Right lobe of liver (tissue), 6 donors: ENCODE data around the gene SNF8. TPM values are rescaled to one million over a fixed set of nuclear protein-coding genes. Genes with fewer than 3 reads are reported as not detected.
A peak's percentile ranks its signal among the peaks of the same experiment; 100 is the strongest.

Experiments used
- ATAC-seq, 4 donors: fragments of 200-7000 bp; cut with Tn5 transposase; one replicate each; pipeline ENCODE4 v1.9.1; 2020; ENCODE audit warnings: mild to moderate bottlenecking in 4 of 4, moderate library complexity in 4 of 4
- DNase-seq, 3 donors: peaks; one replicate each; pipeline ENCODE4 v3.0.0-alpha.2; 2020
- H3K27ac ChIP-seq, 3 donors: fragments of 200-600 bp; one replicate each; pipeline ENCODE4 v1.8.0; 2022
- H3K27me3 ChIP-seq, 2 donors: fragments of 200-600 bp; one replicate each; pipeline ENCODE4 v1.8.0; 2022
- H3K36me3 ChIP-seq, 4 donors: fragments of 200-600 bp; sonication (generic) in 1 of 4; one replicate each; pipeline versions ENCODE4 v1.5.1 to v1.8.0; 2017 to 2022; ENCODE audit warnings: control low read depth in 1 of 4
- H3K4me1 ChIP-seq, 4 donors: fragments of 200-600 bp; sonication (generic) in 1 of 4; one replicate each; pipeline versions ENCODE4 v1.5.1 to v1.8.0; 2017 to 2022; ENCODE audit warnings: control low read depth in 1 of 4
- H3K4me3 ChIP-seq, 3 donors: fragments of 200-600 bp; one replicate each; pipeline ENCODE4 v1.8.0; 2022
- H3K9me3 ChIP-seq, 4 donors: fragments of 200-600 bp; sonication (generic) in 1 of 4; one replicate each; pipeline versions ENCODE4 v1.5.1 to v1.8.0; 2017 to 2022; ENCODE audit warnings: control low read depth in 1 of 4
- CTCF ChIP-seq, 4 donors: fragments of 200-600 bp in 3 of 4; fragments of 450-650 bp in 1 of 4; IDR thresholded peaks; one replicate each; pipeline versions ENCODE4 v1.5.1 to v1.8.0; 2016 to 2022; ENCODE audit warnings: antibody characterized with exemption in 4 of 4, mild to moderate bottlenecking in 2 of 4
- POLR2A ChIP-seq: fragments of 450-650 bp; IDR thresholded peaks from one replicate; pipeline ENCODE4 v1.6.1; 2017; ENCODE audit warnings: antibody characterized with exemption, mild to moderate bottlenecking
- WGBS: methylation state at CpG from one replicate; pipeline ENCODE4 v1.1.6; 2018; ENCODE audit warnings: low coverage, low lambda C conversion rate; ENCODE audit not compliant: insufficient coverage; ENCODE audit errors: missing lambda C conversion rate; 5-methylcytosine and 5-hydroxymethylcytosine counted together
- intact Hi-C, 2 donors: fragments of 100-400 bp; cut with DNase I; formaldehyde crosslinking; loops; one replicate each; pipeline versions ENCODE4 v1.11.2 to v1.14.1; 2022
- total RNA-seq, 6 experiments: library from RNA; depleted of rRNA in 2 of 6; stranded (reverse); fragments of >200 nt in 2 of 6; fragmentation: NEBNext Ultra II Directional in 3 of 6; extraction: Animal tissue kit (Norgen Biotek cat#: 25700) in 3 of 6; gene quantifications; one replicate each; pipeline versions ENCODE4 v1.1.0 to v1.2.4, GENCODE V29; 2016 to 2023
- donor health status: DM: no; HTN: yes; CAD: no.
- donor health status: DM: no; HTN: no; CAD: no.
- donor health status: DM: no; HTN: no; CAD: no.
- donor health status: DM: no; HTN: yes; CAD: no.
- donor health status: DM: no; HTN: yes; CAD: no.

SNF8 gene
- total RNA-seq, 6 experiments from 2014 or later = 35.8 to 62.9 (median 47.5) TPM

- no peak overlapping the region for H3K27ac ChIP-seq
- no peaks in the 10 kb centered on the region for H3K36me3 ChIP-seq
- no peaks in the 10 kb centered on the region for H3K4me1 ChIP-seq
- intact Hi-C loops = loop anchor here in 1 of 2 donors (10.0 kb wide), 1 partner anchor 59 kb away; no protein-coding TSS in a partner anchor
- ATAC-seq (no peak), DNase-seq (no peak)
- WGBS = 44% methylated on average over 3 of the region's 3 CpGs
- no peaks in the 10 kb centered on the region for H3K27me3 ChIP-seq
- TF ChIP-seq CTCF (IDR thresholded peaks at IDR 0.05) = no peak
- TF ChIP-seq POLR2A = no peak
- no peak overlapping the region for H3K4me3 ChIP-seq
- H3K9me3 ChIP-seq = no peaks in the 10 kb centered on the region
Observed at GRCh38 chr17:48973806-48974205, 29.2 kb upstream of the SNF8 start.

DNA sequence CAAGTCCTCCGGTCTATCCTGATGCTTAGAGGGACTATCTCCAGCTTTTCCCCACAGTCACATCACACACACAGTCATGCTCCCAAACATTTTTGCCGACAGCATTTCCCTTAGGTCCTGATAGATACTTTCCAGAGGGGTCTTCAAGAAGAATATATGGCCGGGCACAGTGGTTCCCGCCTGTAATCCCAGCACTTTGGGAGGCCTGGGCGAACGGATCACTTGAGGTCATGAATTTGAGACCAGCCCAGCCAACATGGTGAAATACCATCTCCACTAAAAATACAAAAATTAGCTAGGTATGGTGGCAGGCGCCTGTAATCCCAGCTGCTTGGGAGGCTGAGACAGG lies 28.1 kb upstream of the SNF8 start:
- H3K4me3 ChIP-seq = no peak overlapping the region
- DNase-seq (no peak), ATAC-seq (no peak)
- TF ChIP-seq CTCF (IDR thresholded peaks at IDR 0.05) = no peak
- TF ChIP-seq POLR2A = no peak
- 63% methylated on average over 7 of the region's 7 CpGs for WGBS
- H3K4me1 ChIP-seq = no peaks in the 10 kb centered on the region
- no peaks in the 10 kb centered on the region for H3K36me3 ChIP-seq
- H3K27ac ChIP-seq = no peak overlapping the region
- intact Hi-C loops = loop anchor here in 1 of 2 donors (10.0 kb wide), 1 partner anchor 58 kb away; no protein-coding TSS in a partner anchor
- H3K27me3 ChIP-seq = no peaks in the 10 kb centered on the region
- no peaks in the 10 kb centered on the region for H3K9me3 ChIP-seq

DNA sequence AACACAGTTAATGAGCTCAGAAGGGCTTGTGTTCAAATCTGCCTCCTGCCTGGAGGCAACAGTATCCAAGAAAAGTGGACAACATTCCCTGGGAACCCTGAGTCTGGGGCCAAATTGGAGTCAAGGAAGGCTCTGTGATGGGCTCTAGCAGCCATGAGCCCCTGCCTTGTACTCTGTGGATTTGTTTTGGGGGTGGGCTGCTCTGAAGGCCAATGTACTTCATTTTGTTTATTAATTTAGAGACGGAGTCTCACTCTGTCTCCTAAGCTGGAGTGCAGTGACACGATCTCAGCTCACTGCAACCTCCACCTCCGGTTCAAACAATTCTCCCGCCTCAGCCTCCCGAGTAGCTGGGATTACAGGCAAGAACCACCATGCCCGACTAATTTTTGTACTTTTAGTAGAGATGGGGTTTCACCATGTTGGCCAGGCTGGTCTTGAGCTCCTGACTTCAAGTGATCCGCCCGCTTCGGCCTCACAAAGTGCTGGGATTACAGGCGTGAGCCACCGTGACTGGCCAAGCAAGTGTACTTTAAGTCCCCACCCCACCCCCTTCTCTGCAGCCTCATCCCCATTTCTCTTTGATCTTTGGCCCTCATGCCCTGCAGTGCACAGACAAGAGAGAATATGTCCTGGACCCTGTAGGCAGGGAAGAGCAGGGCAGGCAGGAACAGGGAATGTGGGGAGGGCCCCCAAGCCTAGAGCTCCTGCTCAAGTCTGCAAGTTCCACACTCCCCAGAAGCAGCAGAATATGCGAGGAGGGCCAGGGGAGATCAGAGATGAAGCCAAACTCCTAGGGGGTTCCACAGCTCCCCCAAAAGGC lies 26.4 kb upstream of the SNF8 start:
- no peak overlapping the region for H3K4me3 ChIP-seq
- ATAC-seq (no peak), DNase-seq (no peak)
- TF ChIP-seq CTCF (IDR thresholded peaks at IDR 0.05) (no peak), POLR2A (no peak)
- no peaks in the 10 kb centered on the region for H3K9me3 ChIP-seq
- intact Hi-C loops = loop anchor here in 1 of 2 donors (10.0 kb wide), 1 partner anchor 56 kb away; no protein-coding TSS in a partner anchor
- H3K27ac ChIP-seq = no peak overlapping the region
- H3K4me1 ChIP-seq = no peaks in the 10 kb centered on the region
- H3K36me3 ChIP-seq = no peaks in the 10 kb centered on the region
- WGBS = 35% methylated on average over 6 of the region's 12 CpGs
- H3K27me3 ChIP-seq = no peaks in the 10 kb centered on the region

DNA sequence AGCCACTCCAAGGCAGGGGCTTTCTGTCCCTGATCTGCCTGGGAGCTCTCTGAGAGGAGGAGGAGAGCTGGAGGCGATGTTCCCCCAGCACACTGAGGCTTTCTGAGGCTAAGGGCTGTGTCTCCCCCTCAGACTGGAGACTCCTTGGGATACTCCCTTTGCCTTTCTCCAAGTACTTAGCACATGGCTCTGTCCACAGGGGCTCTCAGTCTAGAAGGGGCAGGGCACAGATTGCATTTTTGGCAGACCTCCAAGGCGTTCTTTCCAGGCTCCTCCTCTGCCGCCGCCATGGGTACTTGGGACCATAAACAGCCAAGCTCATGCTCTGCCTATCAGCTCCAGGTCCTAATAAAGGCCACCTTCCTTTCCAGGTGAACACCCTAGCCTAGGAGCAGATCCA lies 25.6 kb upstream of the SNF8 start:
- Histone ChIP-seq H3K27ac (no peak overlapping the region), H3K36me3 (no peaks in the 10 kb centered on the region), H3K9me3 (no peaks in the 10 kb centered on the region), H3K4me1 (no peaks in the 10 kb centered on the region), H3K27me3 (no peaks in the 10 kb centered on the region), H3K4me3 (no peak overlapping the region)
- WGBS = 33% methylated on average over 1 of the region's 4 CpGs
- ATAC-seq (peak in 1 of 4 donors; percentile 18), DNase-seq (no peak)
- intact Hi-C loops = loop anchor here in 1 of 2 donors (10.0 kb wide), 1 partner anchor 55 kb away; no protein-coding TSS in a partner anchor
- TF ChIP-seq POLR2A (no peak), CTCF (IDR thresholded peaks at IDR 0.05) (no peak)
